ENCODE measurements around the gene TMEM170B. TPM values are rescaled to one million over a fixed set of nuclear protein-coding genes. Genes with fewer than 3 reads are reported as not detected.

TMEM170B gene
- total and polyA plus RNA-seq, 2 experiments from 2014 or later = 0.14 to 0.54 TPM

GRCh38 chr6:11596640-11597237 is 59.2 kb downstream of the TMEM170B start:
- Histone ChIP-seq H3K9me3 (ENCODE audit: low read depth) (no peaks in the 10 kb centered on the region), H3K36me3 (ENCODE audit: low read depth) (no peaks in the 10 kb centered on the region), H3K4me2 (ENCODE audit: unreplicated experiment) (no peak overlapping the region), H3K27me3 (replicated peaks; ENCODE audit: insufficient read depth) (no peaks in the 10 kb centered on the region), H2AFZ (no peak overlapping the region), H3K79me2 (ENCODE audit: insufficient read depth) (no peaks in the 10 kb centered on the region), H3F3A (ENCODE audit: insufficient read depth) (no peaks in the 10 kb centered on the region), H4K20me1 (ENCODE audit: insufficient read depth) (no peaks in the 10 kb centered on the region), H3K4me1 (ENCODE audit: insufficient read depth) (no peaks in the 10 kb centered on the region), H3K9ac (no peak overlapping the region), H3K9me2 (ENCODE audit: insufficient read depth) (no peaks in the 10 kb centered on the region), H3K27ac (no peak overlapping the region), H3K4me3 (no peak overlapping the region)
- in situ Hi-C loops (cut with MboI) = no loop called here
- DNase-seq = no peak
- 73 to 81% methylated on average over 8 of the region's 8 CpGs for WGBS, 2 experiments (ENCODE audit: low coverage in 1 of 2, low lambda C conversion rate in 2 of 2, missing lambda C conversion rate in 2 of 2)
- no peak for TF ChIP-seq EZH2 (IDR thresholded peaks at IDR 0.05; ENCODE audit: insufficient read depth, poor library complexity, severe bottlenecking)
- no peak for TF ChIP-seq EZH2phosphoT487 (IDR thresholded peaks at IDR 0.05; ENCODE audit: insufficient read depth, low read depth)

GRCh38 chr6:11598687-11599086 is 61.1 kb downstream of the TMEM170B start:
- H2AFZ ChIP-seq = no peak overlapping the region
- no peak overlapping the region for H3K4me2 ChIP-seq (ENCODE audit: unreplicated experiment)
- WGBS, 2 experiments (ENCODE audit: low coverage in 1 of 2, low lambda C conversion rate in 2 of 2, missing lambda C conversion rate in 2 of 2) = 82 to 85% methylated on average over 8 of the region's 8 CpGs
- no peaks in the 10 kb centered on the region for H3K79me2 ChIP-seq (ENCODE audit: insufficient read depth)
- H4K20me1 ChIP-seq (ENCODE audit: insufficient read depth) = no peaks in the 10 kb centered on the region
- no peak overlapping the region for H3K27ac ChIP-seq
- no peak overlapping the region for H3K9ac ChIP-seq
- no peaks in the 10 kb centered on the region for H3K4me1 ChIP-seq (ENCODE audit: insufficient read depth)
- H3K9me2 ChIP-seq (ENCODE audit: insufficient read depth) = no peaks in the 10 kb centered on the region
- DNase-seq = no peak
- no peaks in the 10 kb centered on the region for H3K9me3 ChIP-seq (ENCODE audit: low read depth)
- no peaks in the 10 kb centered on the region for H3F3A ChIP-seq (ENCODE audit: insufficient read depth)
- H3K4me3 ChIP-seq = no peak overlapping the region
- TF ChIP-seq EZH2phosphoT487 (IDR thresholded peaks at IDR 0.05; ENCODE audit: insufficient read depth, low read depth) (no peak), EZH2 (IDR thresholded peaks at IDR 0.05; ENCODE audit: insufficient read depth, poor library complexity, severe bottlenecking) (no peak)
- in situ Hi-C loops (cut with MboI) = no loop called here
- H3K27me3 ChIP-seq (replicated peaks; ENCODE audit: insufficient read depth) = no peaks in the 10 kb centered on the region
- no peaks in the 10 kb centered on the region for H3K36me3 ChIP-seq (ENCODE audit: low read depth)

- no peaks in the 10 kb centered on the region for H3K36me3 ChIP-seq (ENCODE audit: low read depth)
- no peak for DNase-seq
- H3F3A ChIP-seq (ENCODE audit: insufficient read depth) = no peaks in the 10 kb centered on the region
- no peak overlapping the region for H2AFZ ChIP-seq
- no peak overlapping the region for H3K9ac ChIP-seq
- H4K20me1 ChIP-seq (ENCODE audit: insufficient read depth) = no peaks in the 10 kb centered on the region
- TF ChIP-seq EZH2 (IDR thresholded peaks at IDR 0.05; ENCODE audit: insufficient read depth, poor library complexity, severe bottlenecking) = no peak
- in situ Hi-C loops (cut with MboI) = loop anchor here (25.0 kb wide), 1 partner anchor 1287 kb away; no protein-coding TSS in a partner anchor
- H3K27me3 ChIP-seq (replicated peaks; ENCODE audit: insufficient read depth) = no peaks in the 10 kb centered on the region
- H3K4me3 ChIP-seq = no peak overlapping the region
- H3K79me2 ChIP-seq (ENCODE audit: insufficient read depth) = no peaks in the 10 kb centered on the region
- WGBS, 2 experiments (ENCODE audit: low coverage in 1 of 2, low lambda C conversion rate in 2 of 2, missing lambda C conversion rate in 2 of 2) = 61 to 68% methylated on average over 7 of the region's 7 CpGs
- H3K9me2 ChIP-seq (ENCODE audit: insufficient read depth) = no peaks in the 10 kb centered on the region
- no peaks in the 10 kb centered on the region for H3K4me1 ChIP-seq (ENCODE audit: insufficient read depth)
- no peak overlapping the region for H3K27ac ChIP-seq
- H3K4me2 ChIP-seq (ENCODE audit: unreplicated experiment) = no peak overlapping the region
- no peaks in the 10 kb centered on the region for H3K9me3 ChIP-seq (ENCODE audit: low read depth)
Observed at GRCh38 chr6:11600251-11600650, 62.7 kb downstream of the TMEM170B start.

GRCh38 chr6:11601776-11602605 is 64.4 kb downstream of the TMEM170B start:
- Histone ChIP-seq H3K4me2 (ENCODE audit: unreplicated experiment) (no peak overlapping the region), H3K27me3 (replicated peaks; ENCODE audit: insufficient read depth) (no peaks in the 10 kb centered on the region), H3K4me3 (no peak overlapping the region), H3F3A (ENCODE audit: insufficient read depth) (no peaks in the 10 kb centered on the region), H3K9me3 (ENCODE audit: low read depth) (no peaks in the 10 kb centered on the region), H3K9ac (no peak overlapping the region), H3K36me3 (ENCODE audit: low read depth) (no peaks in the 10 kb centered on the region), H3K9me2 (ENCODE audit: insufficient read depth) (no peaks in the 10 kb centered on the region), H3K4me1 (ENCODE audit: insufficient read depth) (peaks cover 1% of the 10 kb centered on the region; the same call in 1 of the 2 replicates), H2AFZ (no peak overlapping the region), H4K20me1 (ENCODE audit: insufficient read depth) (no peaks in the 10 kb centered on the region), H3K79me2 (ENCODE audit: insufficient read depth) (no peaks in the 10 kb centered on the region), H3K27ac (no peak overlapping the region)
- WGBS, 2 experiments (ENCODE audit: low coverage in 1 of 2, low lambda C conversion rate in 2 of 2, missing lambda C conversion rate in 2 of 2) = 68 to 70% methylated on average over 7 of the region's 7 CpGs
- TF ChIP-seq EZH2phosphoT487 (IDR thresholded peaks at IDR 0.05; ENCODE audit: insufficient read depth, low read depth) = no peak
- TF ChIP-seq EZH2 (IDR thresholded peaks at IDR 0.05; ENCODE audit: insufficient read depth, poor library complexity, severe bottlenecking) = no peak
- in situ Hi-C loops (cut with MboI) = loop anchor here (25.0 kb wide), 1 partner anchor 1285 kb away; no protein-coding TSS in a partner anchor
- no peak for DNase-seq
